ENCODE measurements around the gene EPHB3. TPM values are rescaled to one million over a fixed set of nuclear protein-coding genes. Genes with fewer than 3 reads are reported as not detected.

EPHB3 gene
- total and polyA plus RNA-seq, 2 donors (not counting 3 experiments of a cell fraction or from before 2014, with no cell fraction given), result 0.01 TPM; not detected in 1

DNA sequence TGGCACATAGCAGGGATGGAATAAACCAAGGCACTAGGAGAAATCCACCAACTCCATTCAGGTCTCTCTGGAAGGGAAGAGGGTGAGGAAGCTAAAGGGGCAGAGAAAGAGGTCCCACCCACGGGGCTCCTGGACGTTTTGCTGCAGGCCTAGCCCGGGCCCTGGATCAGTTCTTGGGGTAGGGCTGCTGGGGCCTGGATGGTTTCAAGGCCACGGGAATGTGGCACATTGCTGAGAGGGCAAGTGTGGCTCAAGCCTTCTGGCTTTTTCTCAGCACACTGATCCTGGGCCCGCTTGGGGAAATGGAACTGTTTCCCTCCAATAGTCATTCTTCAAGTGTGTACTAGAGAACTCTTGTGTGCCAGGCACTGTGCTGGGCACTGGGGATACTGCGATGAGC is 24.0 kb downstream of the EPHB3 start:
- FAIRE-seq, result no peak
- dilution Hi-C loops (cut with MboI; ENCODE audit: extremely low pct_ligation_motif_present, low sequenced_read_pairs), result no loop called here

More for the DNA sequence above, 24.0 kb downstream of the EPHB3 start:
- H3K79me2 ChIP-seq (ENCODE audit: control insufficient read depth, insufficient read depth, low read length), result no peaks in the 10 kb centered on the region
- no peak overlapping the region for H2AFZ ChIP-seq (ENCODE audit: low read depth, low read length)
- H3K9me3 ChIP-seq (replicated peaks; ENCODE audit: control insufficient read depth, insufficient read depth, low read length), result no peaks in the 10 kb centered on the region
- H3K4me1 ChIP-seq (ENCODE audit: control insufficient read depth, extremely low read depth, insufficient read depth, low read length), result peaks cover 5% of the 10 kb centered on the region
- ChIA-PET CTCF (interaction anchor here (2.0 kb wide), 1 partner anchor 188 kb away, joined by 4 read pairs; no protein-coding TSS in a partner anchor), POLR2A (no interaction called here)
- no peaks in the 10 kb centered on the region for H3K9me1 ChIP-seq (replicated peaks; ENCODE audit: control insufficient read depth, extremely low read depth, insufficient read depth, low read length)
- no peaks in the 10 kb centered on the region for H4K20me1 ChIP-seq (replicated peaks; ENCODE audit: control insufficient read depth, extremely low read depth, insufficient read depth, low read length)
- no peak overlapping the region for H3K27ac ChIP-seq (ENCODE audit: insufficient read depth, low read depth, low read length)
- peaks cover 18 to 38% of the 10 kb centered on the region in 2 experiments for H3K27me3 ChIP-seq (ENCODE audit: control insufficient read depth in 2 of 2, insufficient read depth in 2 of 2, low read length in 2 of 2)
- H3K36me3 ChIP-seq (ENCODE audit: control insufficient read depth in 2 of 2, extremely low read depth in 1 of 2, insufficient read depth in 2 of 2, low read length in 2 of 2), result no peaks in the 10 kb centered on the region
- BruUV-seq (replicated peaks), result no TSS peak
- no peak overlapping the region for H3K4me2 ChIP-seq (ENCODE audit: insufficient read depth, low read length)
- H3K9ac ChIP-seq (replicated peaks; ENCODE audit: extremely low read depth, insufficient read depth, low read length), result no peak overlapping the region
- no peak for TF ChIP-seq POLR2A (IDR thresholded peaks at IDR 0.05; ENCODE audit: low read depth, low read length)
- TF ChIP-seq GATA2 (IDR thresholded peaks at IDR 0.05; ENCODE audit: insufficient read depth, insufficient read length, low read depth, low read length), result no peak
- no peak for TF ChIP-seq EZH2 (IDR thresholded peaks at IDR 0.05; ENCODE audit: borderline replicate concordance, low read depth, low read length, severe bottlenecking)
- TF ChIP-seq, protein P1, sequence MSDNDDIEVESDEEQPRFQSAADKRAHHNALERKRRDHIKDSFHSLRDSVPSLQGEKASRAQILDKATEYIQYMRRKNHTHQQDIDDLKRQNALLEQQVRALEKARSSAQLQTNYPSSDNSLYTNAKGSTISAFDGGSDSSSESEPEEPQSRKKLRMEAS (IDR thresholded peaks at IDR 0.05; ENCODE audit: insufficient read depth, insufficient read length), result no peak
- TF ChIP-seq, protein P2, sequence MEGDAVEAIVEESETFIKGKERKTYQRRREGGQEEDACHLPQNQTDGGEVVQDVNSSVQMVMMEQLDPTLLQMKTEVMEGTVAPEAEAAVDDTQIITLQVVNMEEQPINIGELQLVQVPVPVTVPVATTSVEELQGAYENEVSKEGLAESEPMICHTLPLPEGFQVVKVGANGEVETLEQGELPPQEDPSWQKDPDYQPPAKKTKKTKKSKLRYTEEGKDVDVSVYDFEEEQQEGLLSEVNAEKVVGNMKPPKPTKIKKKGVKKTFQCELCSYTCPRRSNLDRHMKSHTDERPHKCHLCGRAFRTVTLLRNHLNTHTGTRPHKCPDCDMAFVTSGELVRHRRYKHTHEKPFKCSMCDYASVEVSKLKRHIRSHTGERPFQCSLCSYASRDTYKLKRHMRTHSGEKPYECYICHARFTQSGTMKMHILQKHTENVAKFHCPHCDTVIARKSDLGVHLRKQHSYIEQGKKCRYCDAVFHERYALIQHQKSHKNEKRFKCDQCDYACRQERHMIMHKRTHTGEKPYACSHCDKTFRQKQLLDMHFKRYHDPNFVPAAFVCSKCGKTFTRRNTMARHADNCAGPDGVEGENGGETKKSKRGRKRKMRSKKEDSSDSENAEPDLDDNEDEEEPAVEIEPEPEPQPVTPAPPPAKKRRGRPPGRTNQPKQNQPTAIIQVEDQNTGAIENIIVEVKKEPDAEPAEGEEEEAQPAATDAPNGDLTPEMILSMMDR (IDR thresholded peaks at IDR 0.05; ENCODE audit: extremely low read depth in 1 of 2, insufficient read depth in 1 of 2, low read depth in 1 of 2, low read length in 2 of 2), result no peak
- no peak for TF ChIP-seq FOS (IDR thresholded peaks at IDR 0.05; ENCODE audit: borderline replicate concordance, insufficient read depth, low read length)
- TF ChIP-seq JUN (IDR thresholded peaks at IDR 0.05; ENCODE audit: borderline replicate concordance, insufficient read depth, insufficient read length, low read depth), result no peak
- TF ChIP-seq POLR2AphosphoS5 (IDR thresholded peaks at IDR 0.05; ENCODE audit: insufficient read depth, low read depth, low read length), result no peak
- no peak for TF ChIP-seq MYC (IDR thresholded peaks at IDR 0.05; ENCODE audit: low read depth, low read length)
- DNase-seq (ENCODE audit: low read depth, low spot score), result no peak
- no peak overlapping the region for H3K4me3 ChIP-seq (replicated peaks in 1 of 3; ENCODE audit: insufficient read depth in 1 of 3, low read depth in 1 of 3, low read length in 3 of 3)
- intact Hi-C loops (cut with micrococcal nuclease), result no loop called here

All from endothelial cell of umbilical vein (primary cell).